ENCODE measurements around the gene RDM1. TPM values are rescaled to one million over a fixed set of nuclear protein-coding genes. Genes with fewer than 3 reads are reported as not detected.

The RDM1 gene
- total and polyA plus RNA-seq, 5 donors, result not detected

DNA sequence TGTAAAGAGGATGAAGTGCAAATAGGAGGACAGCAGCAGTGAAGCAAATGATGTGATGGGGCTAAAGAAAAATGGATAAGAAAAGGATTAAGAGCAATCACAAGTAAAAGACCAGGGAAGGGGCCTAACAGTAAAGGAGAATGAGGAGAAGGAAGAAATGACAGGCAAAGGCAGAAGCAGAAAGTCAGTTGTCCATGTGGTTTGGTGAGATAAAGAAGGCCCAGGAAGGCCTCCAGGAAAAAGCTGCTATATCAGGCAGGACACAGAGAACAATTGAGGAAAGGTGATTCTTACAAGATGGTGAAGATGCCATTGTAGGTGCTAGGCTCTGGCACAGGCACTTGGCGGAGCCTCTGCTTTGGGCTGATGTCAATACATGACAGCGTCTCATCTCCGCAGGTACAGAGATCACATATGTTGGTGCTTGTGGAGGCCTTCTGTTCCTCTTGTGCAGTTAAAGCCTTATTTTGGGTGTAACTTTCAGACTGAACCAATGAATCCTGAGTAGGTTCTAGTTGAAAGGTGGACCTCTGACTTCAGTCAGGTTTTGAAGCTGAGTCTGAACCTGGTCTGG lies 18.1 kb downstream of the RDM1 start:
- no peak for DNase-seq
- Histone ChIP-seq H3K9me3 (ENCODE audit: control insufficient read depth, low read length) (no peaks in the 10 kb centered on the region), H3K27me3 (ENCODE audit: control insufficient read depth, insufficient read depth) (no peaks in the 10 kb centered on the region), H3K27ac (ENCODE audit: low read length) (no peak overlapping the region), H3K4me1 (ENCODE audit: control insufficient read depth, insufficient read depth, low read length) (no peaks in the 10 kb centered on the region), H3K4me3 (ENCODE audit: low read length) (no peak overlapping the region)
- intact Hi-C loops (cut with DNase I), result no loop called here
- ATAC-seq, result no peak
- WGBS, result 98% methylated on average over 3 of the region's 3 CpGs

- DNase-seq (no peak), ATAC-seq (no peak)
- 76% methylated on average over 3 of the region's 3 CpGs for WGBS
- Histone ChIP-seq H3K4me1 (ENCODE audit: control insufficient read depth, insufficient read depth, low read length) (no peaks in the 10 kb centered on the region), H3K4me3 (ENCODE audit: low read length) (no peak overlapping the region), H3K27ac (ENCODE audit: low read length) (no peak overlapping the region), H3K9me3 (ENCODE audit: control insufficient read depth, low read length) (no peaks in the 10 kb centered on the region), H3K27me3 (ENCODE audit: control insufficient read depth, insufficient read depth) (no peaks in the 10 kb centered on the region)
- intact Hi-C loops (cut with DNase I), result no loop called here
Measured at GRCh38 chr17:35909408-35909807, 21.2 kb downstream of the RDM1 start.

DNA sequence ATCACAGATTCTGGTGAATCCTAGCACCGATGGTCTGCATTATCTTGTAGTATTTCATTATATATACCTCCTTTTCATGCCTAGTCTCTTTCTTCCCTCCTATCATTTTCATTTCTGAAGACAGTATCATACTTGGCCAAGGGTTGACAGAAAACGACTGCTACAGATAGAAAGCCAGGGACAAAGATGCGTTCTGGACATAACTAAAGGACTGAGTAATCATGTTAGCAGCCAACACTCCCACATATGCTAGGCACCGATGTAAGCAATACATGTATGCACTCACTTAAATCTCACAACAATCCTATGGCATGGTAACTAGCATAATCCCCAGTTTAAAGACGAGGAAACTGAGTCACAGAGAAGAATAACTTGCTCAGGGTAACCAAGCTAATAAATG lies 22.9 kb downstream of the RDM1 start:
- intact Hi-C loops (cut with DNase I), result no loop called here
- H3K4me1 ChIP-seq (ENCODE audit: control insufficient read depth, insufficient read depth, low read length), result no peaks in the 10 kb centered on the region
- H3K4me3 ChIP-seq (ENCODE audit: low read length), result no peak overlapping the region
- no peaks in the 10 kb centered on the region for H3K9me3 ChIP-seq (ENCODE audit: control insufficient read depth, low read length)
- H3K27ac ChIP-seq (ENCODE audit: low read length), result no peak overlapping the region
- no peaks in the 10 kb centered on the region for H3K27me3 ChIP-seq (ENCODE audit: control insufficient read depth, insufficient read depth)
- ATAC-seq, result no peak
- DNase-seq, result no peak
- WGBS, result 54% methylated on average over 5 of the region's 5 CpGs

- no peak for ATAC-seq
- no peak overlapping the region for H3K4me3 ChIP-seq (ENCODE audit: low read length)
- H3K9me3 ChIP-seq (ENCODE audit: control insufficient read depth, low read length), result no peaks in the 10 kb centered on the region
- no peak for DNase-seq
- H3K27ac ChIP-seq (ENCODE audit: low read length), result no peak overlapping the region
- H3K27me3 ChIP-seq (ENCODE audit: control insufficient read depth, insufficient read depth), result no peaks in the 10 kb centered on the region
- intact Hi-C loops (cut with DNase I), result no loop called here
- no peaks in the 10 kb centered on the region for H3K4me1 ChIP-seq (ENCODE audit: control insufficient read depth, insufficient read depth, low read length)
- 78% methylated on average over 3 of the region's 3 CpGs for WGBS
Measured at GRCh38 chr17:35906926-35907637, 23.5 kb downstream of the RDM1 start.

GRCh38 chr17:35906191-35906925 lies 24.2 kb downstream of the RDM1 start:
- DNase-seq (peak in 1 of 3 donors; percentile 24), ATAC-seq (no peak)
- Histone ChIP-seq H3K9me3 (ENCODE audit: control insufficient read depth, low read length) (no peaks in the 10 kb centered on the region), H3K4me3 (ENCODE audit: low read length) (no peak overlapping the region), H3K4me1 (ENCODE audit: control insufficient read depth, insufficient read depth, low read length) (no peaks in the 10 kb centered on the region), H3K27me3 (ENCODE audit: control insufficient read depth, insufficient read depth) (no peaks in the 10 kb centered on the region), H3K27ac (ENCODE audit: low read length) (no peak overlapping the region)
- 80% methylated on average over 5 of the region's 5 CpGs for WGBS
- intact Hi-C loops (cut with DNase I), result no loop called here

GRCh38 chr17:35903451-35903850 lies 27.1 kb downstream of the RDM1 start:
- Histone ChIP-seq H3K27ac (ENCODE audit: low read length) (no peak overlapping the region), H3K27me3 (ENCODE audit: control insufficient read depth, insufficient read depth) (no peaks in the 10 kb centered on the region), H3K9me3 (ENCODE audit: control insufficient read depth, low read length) (no peaks in the 10 kb centered on the region), H3K4me3 (ENCODE audit: low read length) (no peak overlapping the region), H3K4me1 (ENCODE audit: control insufficient read depth, insufficient read depth, low read length) (no peaks in the 10 kb centered on the region)
- 93% methylated on average over 5 of the region's 5 CpGs for WGBS
- ATAC-seq (no peak), DNase-seq (no peak)
- intact Hi-C loops (cut with DNase I), result no loop called here

GRCh38 chr17:35901631-35902175 lies 28.9 kb downstream of the RDM1 start:
- H3K4me3 ChIP-seq (ENCODE audit: low read length), result no peak overlapping the region
- DNase-seq, result no peak
- no peak for ATAC-seq
- intact Hi-C loops (cut with DNase I), result no loop called here
- H3K9me3 ChIP-seq (ENCODE audit: control insufficient read depth, low read length), result no peaks in the 10 kb centered on the region
- no peaks in the 10 kb centered on the region for H3K4me1 ChIP-seq (ENCODE audit: control insufficient read depth, insufficient read depth, low read length)
- H3K27ac ChIP-seq (ENCODE audit: low read length), result no peak overlapping the region
- WGBS, result 80% methylated on average over 9 of the region's 9 CpGs
- no peaks in the 10 kb centered on the region for H3K27me3 ChIP-seq (ENCODE audit: control insufficient read depth, insufficient read depth)

- Histone ChIP-seq H3K27ac (ENCODE audit: low read length) (no peak overlapping the region), H3K9me3 (ENCODE audit: control insufficient read depth, low read length) (no peaks in the 10 kb centered on the region), H3K4me1 (ENCODE audit: control insufficient read depth, insufficient read depth, low read length) (no peaks in the 10 kb centered on the region), H3K27me3 (ENCODE audit: control insufficient read depth, insufficient read depth) (no peaks in the 10 kb centered on the region), H3K4me3 (ENCODE audit: low read length) (no peak overlapping the region)
- 45% methylated on average over 11 of the region's 11 CpGs for WGBS
- ATAC-seq (no peak), DNase-seq (no peak)
- intact Hi-C loops (cut with DNase I), result no loop called here
Measured at GRCh38 chr17:35900708-35901480, 29.7 kb downstream of the RDM1 start.

GRCh38 chr17:35900280-35900679 lies 30.3 kb downstream of the RDM1 start:
- 74% methylated on average over 5 of the region's 5 CpGs for whole genome bisulfite sequencing
- H3K27me3 ChIP-seq (ENCODE audit: control insufficient read depth, insufficient read depth), result no peaks in the 10 kb centered on the region
- H3K9me3 ChIP-seq (ENCODE audit: control insufficient read depth, low read length), result no peaks in the 10 kb centered on the region
- ATAC-seq, result no peak
- H3K4me3 ChIP-seq (ENCODE audit: low read length), result no peak overlapping the region
- no peak for DNase-seq
- intact Hi-C loops (cut with DNase I), result no loop called here
- no peak overlapping the region for H3K27ac ChIP-seq (ENCODE audit: low read length)
- H3K4me1 ChIP-seq (ENCODE audit: control insufficient read depth, insufficient read depth, low read length), result no peaks in the 10 kb centered on the region

GRCh38 chr17:35898283-35899070 lies 32.1 kb downstream of the RDM1 start:
- ATAC-seq, result peak in 1 of 2 donors; percentile 40
- intact Hi-C loops (cut with DNase I), result no loop called here

More at GRCh38 chr17:35898283-35899070, 32.1 kb downstream of the RDM1 start:
- WGBS, result 58% methylated on average over 6 of the region's 6 CpGs
- Histone ChIP-seq H3K27ac (ENCODE audit: low read length) (no peak overlapping the region), H3K9me3 (ENCODE audit: control insufficient read depth, low read length) (no peaks in the 10 kb centered on the region), H3K4me3 (ENCODE audit: low read length) (no peak overlapping the region), H3K27me3 (ENCODE audit: control insufficient read depth, insufficient read depth) (no peaks in the 10 kb centered on the region), H3K4me1 (ENCODE audit: control insufficient read depth, insufficient read depth, low read length) (no peaks in the 10 kb centered on the region)
- DNase-seq, result no peak

All from right cardiac atrium (tissue), 5 donors.